Stimulated activated CD4-positive, alpha-beta T cell treated with anti-CD3 and anti-CD28 coated beads, TNF-alpha, amount 100 ng/mL, for 1 hour (primary cell): ENCODE data around the gene TSPEAR.

Source experiments
- DNase-seq, 3 donors: peaks; one replicate each; pipeline ENCODE4 v3.0.0-alpha.2; 2020; ENCODE audit warnings: low read depth in 3 of 3, low spot score in 1 of 3

TSPEAR gene

DNA sequence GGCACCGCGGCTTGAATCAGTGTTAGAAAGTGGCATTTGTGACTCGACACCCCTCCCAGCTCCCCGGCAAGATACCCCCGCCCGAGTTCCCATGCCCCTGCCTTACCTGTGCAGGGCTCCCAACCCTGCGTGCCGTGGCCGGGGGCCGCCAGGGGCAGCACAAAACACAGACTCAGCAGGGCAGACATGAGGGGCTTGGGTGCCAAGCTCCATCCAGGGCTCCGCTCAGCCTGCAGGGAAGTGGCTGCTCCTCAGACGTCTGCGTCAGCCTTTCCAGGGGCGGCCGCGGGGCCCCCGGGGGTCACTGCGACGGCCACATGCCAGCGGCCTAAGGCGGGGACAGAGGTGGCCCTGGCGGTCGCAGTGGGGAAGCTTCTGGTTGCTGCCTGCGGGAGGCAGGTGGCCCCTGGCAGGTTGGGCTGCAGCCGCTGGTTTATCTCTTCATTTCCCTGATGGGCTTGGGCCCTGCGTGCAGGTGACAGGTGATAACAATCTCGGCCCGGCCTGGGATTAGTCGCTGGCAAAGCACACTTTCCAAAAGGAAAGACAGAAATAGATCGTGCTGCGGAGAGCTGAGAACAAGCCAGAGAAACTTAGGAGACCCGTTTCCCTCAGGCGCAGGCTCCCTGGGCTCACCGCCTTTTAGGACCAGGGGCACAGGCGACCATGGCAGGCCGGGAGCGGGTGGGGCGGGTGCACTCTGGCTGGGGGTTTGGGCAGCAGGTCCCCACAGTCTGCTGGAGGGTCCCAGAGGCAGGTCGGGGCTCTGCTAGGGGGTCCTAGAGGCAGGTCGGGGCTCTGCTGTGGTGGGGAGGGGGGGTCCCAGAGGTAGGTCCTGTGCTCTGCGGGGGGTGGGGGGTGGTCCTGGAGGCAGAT lies at the start of gene TSPEAR:
Gene TSPEAR (minus strand): TSS at position 246 of the 876 bp plus-strand sequence. CDS start 58 bp downstream, at position 188.
- DNase-seq = no peak

DNA sequence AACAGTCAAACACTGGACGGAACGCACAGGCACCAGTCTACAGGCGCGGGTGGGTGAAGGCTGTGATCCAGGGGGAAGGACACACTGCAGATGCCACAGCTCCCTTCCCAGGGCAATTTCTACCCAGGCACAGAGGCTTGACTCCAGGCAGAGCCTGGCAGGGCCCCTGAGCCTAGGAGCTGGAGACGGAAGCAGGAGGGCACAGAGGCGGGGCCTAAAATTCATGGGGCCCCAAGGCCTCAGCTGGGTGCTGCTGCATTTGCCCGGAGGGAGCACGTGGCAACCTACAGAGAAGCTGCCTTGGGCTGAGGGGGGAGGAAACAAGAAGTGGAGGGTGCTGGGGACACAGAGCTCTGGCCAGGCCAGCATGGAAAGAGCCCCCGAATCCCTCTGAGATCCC lies 49.0 kb upstream of the TSPEAR start:
- no peak for DNase-seq

DNA sequence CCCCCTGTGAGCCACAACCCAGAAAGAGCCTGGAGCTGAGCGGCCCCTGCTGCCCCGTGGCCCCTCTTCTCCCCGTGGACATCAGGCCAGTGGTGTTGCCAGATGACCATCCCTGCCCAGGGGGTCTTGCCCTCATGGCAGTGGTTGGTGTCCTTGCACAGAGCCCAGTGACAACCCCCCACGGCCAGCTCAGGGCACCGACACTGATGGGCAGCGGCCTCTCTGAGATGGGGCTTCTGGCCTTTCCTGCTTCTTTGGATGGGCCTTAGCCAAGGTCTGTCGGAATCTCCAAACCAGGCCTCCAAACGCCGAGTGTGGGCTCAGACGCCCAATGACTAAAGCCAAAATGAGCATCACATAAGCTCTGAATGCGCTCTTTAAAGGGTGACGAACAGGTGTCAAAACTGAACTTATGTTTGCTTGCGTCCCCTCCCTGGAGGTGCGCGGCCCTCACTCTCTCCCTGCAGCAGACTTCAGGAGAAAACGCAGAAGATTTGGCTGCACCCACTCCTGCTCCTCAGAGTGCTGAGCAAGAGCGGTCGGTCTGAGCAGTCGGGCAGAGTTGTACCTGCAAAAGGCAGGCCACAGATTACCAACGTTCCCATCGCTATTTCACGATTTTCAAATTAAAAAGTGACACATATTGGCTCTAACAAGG lies 48.4 kb upstream of the TSPEAR start:
- DNase-seq = no peak

DNA sequence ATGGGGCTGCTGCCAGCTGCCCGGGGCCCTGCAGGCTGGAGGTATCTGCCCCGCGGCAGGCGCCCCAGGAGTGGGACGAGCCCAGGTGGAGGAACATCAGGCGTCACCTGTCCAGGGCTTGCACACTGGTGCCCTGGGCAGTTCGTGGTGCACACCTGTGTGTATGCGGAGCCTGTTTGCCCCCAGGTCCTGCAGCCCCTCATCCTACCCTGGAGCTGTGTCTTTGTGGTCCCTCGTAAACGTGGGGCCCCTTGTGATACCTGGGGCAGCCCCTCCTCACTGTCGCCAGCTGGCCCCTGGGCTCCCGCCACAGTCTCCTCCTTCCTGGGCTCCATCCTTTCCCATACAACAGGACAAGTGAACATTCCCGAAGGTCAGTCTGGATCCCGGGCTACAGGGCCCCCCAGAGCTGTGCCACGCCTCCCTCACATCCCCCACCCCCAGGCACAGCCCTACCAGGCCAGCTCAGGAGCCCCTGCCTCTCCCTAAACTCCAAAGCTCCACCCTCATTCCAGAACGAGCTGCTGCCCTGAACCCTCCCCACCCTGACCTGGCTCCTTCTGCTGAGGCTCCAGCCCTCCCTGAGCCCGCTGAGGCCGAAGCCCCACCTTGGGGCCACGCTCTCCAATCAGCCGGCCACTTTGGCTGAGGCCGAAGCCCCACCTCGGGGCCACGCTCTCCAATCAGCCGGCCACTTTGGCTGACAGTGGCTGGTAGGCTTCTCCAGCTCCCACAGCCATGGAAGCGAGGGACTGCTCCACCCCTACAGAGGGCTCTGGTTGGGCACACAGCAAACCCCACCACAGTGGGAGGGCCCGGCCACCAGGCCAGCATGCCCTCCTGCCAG lies 47.6 kb upstream of the TSPEAR start:
- DNase-seq = no peak

DNA sequence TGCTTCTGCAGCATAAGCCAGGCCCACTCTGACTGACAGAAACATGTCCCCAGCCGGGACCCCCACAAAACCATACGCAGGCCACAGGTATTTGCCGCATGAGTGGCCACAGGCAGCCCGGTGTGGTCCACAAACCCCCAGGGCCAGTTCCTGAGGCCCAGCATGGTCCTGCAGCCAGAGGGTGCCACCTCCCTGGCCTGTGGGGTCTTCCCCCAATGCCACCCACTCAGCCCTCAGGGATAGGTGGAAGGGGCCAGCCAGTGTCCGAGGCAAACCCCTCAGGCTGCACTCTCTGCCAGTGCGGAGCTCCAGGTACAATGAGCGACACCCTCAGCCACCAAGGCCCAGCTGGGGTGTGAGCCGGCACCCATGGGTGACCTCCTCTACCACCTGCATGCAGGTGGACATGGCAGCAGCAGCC lies 46.8 kb upstream of the TSPEAR start:
- no peak for DNase-seq

DNA sequence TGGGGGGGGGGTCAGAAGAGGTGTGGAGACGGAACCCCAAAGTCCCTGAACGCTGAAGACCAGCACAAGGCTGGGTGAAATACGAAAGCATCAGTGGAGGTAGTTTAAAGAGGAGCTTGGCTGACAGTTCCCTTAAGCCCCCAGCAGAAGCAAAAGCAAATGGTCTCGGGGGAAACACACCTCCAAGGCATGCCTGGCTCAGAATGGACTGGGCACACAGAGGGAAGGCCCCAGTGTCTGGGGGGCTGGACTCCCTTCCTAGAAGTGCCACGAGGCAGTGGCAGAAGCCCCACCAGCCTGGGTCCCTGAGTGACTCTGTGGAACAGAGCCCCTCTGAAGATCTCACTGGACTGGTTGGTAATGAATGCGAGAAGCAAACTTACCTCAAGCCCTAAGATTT lies 46.4 kb upstream of the TSPEAR start:
- DNase-seq = no peak

DNA sequence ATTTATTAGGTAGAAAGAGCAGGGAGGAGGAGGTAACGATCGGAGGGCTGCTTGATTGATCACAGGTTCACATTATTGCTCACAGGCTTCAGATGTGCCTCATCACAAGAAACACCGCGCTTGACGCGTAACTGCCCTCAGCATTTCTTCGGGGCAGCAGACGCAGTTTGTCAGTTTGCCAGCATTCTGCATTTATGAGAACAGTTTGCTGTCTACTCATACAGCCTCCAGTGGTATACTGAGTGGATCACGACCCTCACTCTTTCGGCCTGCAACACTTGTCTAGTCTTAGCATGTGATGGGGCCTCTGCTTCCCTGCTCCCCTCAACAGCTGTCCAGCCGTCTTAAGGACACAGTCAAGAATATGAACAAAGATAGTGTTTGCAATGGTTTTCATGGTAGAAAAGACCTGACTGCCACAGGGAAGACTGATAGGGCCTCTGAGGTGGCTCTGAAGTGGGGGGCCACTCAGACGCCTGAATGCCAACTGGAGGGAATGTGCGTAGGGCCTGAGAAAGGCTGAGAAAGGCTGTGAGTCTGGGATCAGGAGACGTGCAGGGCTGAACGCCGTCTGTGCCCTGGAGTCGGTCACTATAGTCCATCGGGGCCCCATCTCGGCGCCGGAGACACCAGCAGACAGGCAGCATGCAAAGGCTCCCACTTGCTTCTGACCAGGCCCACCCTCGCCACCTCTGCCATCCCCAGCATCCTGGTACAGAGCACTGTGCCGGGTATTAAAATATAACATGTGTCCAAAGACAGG lies 45.2 kb upstream of the TSPEAR start:
- DNase-seq = no peak

DNA sequence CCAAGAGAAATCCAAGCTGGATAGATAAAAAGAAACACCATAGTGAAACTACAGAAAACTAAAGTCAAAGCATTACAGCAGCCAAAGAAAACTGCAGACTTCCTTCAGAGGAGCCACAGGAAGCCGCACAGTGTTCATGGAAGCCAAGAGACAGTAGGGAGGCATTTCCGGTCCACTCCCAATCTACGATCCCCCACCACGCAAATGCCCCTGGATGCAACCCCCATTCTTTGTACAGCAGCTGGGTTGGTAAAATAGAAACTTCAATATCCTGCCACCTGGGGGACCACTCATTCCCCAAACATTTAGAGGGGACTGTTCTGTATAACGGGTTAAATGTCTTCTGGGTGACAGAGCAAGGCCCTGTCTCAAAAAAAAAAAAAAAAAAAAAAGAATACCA lies 43.9 kb upstream of the TSPEAR start:
- no peak for DNase-seq

DNA sequence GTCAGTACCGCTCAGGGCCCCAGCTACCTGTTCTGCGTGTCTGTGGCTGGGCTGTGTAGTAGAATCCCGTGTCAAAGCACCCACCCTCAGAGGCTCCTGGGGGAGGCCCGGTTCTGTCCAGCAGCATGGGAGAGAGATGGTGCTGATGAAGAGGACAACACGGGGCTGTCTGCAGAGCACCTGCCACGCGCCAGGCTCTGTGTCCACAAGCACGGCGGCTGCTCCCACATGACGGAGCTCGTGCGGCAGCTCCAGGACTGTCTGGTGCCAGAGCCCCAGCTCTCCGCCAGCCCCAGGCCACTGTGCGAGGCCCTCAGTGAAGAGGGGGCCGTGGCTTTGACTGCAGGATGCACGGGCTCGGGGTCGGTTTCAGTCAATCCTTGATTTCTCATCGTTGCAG lies 42.0 kb upstream of the TSPEAR start:
- DNase-seq = no peak

DNA sequence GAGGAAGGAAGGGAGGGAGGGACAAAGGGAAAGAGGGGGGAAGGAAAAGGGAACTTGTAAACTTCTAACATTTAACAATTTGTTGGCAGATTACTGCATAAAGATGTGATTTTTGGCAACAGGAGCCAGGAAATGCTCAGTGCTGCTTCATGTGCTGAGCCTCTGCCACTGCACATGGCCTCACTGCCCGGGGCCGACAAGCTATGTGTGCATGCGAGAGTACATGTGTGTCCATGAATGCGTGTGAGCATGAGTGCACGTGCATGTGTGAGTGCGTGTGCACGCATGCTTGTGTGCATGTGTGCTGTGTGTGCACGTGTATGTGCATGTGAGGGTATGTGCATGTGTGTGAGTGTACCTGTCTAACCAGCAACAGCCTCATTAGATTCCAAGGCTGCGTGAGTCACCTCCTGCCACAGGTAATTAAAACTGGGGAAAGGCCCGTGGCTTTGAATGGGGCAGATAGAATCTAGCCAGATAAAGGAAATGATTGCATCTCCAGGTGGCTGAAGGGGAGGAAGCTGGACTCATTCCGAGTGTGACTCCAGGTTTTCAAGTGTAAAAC lies 41.4 kb upstream of the TSPEAR start:
- DNase-seq = no peak

DNA sequence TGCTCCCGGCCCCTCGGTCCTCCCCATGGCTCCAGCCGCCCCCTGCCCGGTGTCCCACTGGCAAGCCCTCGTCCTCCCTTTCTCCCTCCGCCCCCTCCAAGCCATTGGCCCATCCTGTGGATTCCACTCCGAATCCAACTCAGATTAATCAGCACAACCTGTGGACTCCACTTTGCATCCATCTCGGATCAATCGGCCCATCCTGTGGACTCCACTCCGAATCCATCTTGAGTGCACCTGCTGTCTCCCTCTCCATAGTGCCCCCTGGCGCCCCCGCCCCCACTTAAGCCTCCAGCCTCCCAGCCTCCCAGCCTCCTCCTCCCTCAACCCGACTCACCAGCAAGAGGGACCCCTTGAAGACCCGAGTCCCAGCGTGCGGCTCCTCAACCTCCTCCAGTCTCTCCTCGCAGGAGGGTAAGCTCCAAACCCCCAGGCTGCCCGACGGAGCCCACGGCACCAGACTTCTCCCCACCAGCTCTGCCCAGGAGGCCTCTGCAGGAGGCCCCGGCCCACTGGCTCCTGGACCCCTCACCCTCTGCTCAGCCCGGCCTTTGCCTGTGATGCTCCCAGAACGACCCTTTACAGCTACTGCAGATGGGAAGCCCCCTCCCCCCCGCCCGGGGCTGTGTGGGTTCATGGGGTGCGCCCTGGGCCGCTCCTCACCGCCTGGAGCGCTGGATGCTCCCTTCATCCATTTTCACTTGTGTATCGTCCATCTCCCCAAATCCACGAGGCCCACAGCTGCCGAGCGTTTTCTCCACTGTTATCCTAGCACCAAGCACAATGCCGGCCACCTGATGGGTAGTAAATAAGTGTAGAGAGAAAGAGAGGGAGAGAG lies 40.6 kb upstream of the TSPEAR start:
- DNase-seq = no peak

DNA sequence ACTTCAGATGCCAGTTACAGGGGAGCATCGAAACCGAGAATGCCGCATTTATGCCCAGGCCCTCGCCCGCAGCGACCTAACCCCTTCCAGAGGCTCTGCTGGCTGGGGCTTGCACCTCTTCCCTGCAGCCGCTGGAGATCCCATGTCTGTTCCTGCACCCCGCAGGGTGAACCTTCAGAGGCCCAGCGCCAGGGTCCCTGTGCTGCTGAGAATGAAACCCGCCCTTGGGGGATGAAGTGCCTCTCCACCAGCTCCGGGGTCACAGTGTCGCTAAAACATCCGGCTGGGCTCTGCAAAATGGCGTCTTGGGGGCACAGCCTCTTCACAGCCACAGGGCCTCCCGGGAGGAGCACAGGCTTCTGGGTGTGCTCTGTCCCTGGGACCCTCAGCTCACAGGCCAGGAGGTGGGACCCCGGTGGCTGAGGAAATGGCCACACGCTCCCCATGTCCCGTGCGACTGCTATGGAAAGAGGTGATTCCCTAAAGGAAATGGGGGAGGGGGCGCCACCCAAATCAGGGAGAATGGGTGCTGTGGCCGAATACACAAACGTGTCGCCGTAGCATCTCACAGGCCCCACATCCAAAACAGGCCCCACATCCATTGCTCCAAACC lies 39.9 kb upstream of the TSPEAR start:
- no peak for DNase-seq

DNA sequence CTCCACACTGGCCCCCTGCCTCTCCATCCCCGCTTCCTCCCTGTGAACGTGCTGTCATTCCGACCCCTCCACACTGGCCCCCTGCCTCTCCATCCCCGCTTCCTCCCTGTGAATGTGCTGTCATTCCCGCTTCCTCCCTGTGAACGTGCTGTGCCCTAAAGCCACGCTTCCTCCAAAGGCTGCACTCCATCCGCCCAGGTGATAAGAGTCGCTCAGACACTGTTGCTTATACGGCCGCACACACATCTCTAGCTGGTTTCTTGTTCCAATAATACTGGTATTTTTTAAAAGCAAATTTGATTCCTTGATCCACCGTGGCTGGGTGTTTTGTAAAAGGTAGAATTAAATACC lies 39.3 kb upstream of the TSPEAR start:
- no peak for DNase-seq

DNA sequence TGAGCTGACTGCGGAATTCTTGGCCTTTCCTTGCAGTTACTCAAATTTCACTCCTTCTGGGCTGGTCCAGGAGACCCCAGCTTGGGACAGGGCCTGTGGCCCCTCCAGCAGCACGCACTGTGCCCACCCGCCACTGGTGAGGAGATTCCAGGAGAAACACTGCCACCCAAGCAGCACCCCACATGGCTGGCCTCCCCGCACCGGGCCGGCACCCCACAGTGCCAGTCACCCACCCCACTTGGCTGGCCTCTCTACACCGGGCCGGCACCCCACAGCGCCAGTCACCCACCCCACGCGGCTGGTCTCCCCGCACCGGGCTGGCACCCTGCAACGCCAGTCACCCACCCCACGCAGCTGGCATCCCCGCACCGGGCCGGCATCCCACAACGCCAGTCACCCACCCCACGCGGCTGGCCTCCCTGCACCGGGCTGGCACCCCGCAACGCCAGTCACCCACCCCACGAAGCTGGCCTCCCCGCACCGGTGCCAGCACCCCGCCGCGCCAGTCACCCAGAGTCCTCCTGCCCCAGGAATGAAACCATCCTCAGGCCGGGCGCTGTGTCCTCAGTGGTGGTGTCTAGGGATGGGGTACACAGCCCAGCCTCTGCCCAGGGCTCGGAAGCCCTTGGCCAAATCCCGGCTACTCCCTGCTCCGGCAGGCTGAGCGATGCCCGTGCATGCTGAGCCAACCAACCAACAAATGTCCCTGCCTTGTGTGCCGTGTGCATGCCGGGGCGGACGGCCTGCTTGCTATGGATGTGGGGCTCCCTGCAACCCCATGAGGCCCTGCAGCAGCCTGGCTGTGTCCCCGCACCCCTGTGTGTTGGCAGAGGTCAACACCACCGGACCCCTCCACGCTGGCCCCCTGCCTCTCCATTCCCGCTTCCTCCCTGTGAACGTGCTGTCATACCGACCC lies 38.6 kb upstream of the TSPEAR start:
- DNase-seq = no peak

DNA sequence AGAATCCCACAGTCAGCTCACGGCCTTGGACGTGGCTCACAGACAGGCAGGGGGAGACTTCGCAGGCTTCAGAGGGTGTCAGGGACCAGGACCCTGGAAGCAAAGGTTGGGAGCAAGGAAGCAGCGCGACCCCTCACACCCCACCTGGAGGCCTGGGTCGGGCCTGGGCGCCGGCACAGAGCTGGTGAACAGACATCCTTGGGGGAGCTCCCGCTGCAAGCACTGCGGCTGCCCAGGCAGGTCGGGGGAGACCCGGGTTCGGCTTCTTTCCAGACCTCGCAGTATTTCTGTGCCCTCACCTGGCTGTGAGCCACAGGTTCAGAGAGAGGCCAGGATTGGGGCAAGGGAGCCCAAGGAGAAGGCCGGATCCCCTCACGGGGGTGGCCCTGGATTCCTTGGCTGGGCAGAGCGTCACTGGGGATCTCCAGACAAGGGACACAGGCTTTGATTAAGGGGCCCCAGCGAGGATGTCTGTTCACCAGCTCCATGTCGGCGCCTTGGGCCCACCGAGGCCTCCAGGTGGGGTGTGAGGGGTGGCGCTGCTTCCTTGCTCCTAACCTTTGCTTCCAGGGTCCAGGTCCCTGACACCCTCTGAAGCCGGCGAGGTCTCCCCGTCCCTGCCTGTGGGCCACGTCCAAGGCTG lies 37.9 kb upstream of the TSPEAR start:
- DNase-seq = no peak

DNA sequence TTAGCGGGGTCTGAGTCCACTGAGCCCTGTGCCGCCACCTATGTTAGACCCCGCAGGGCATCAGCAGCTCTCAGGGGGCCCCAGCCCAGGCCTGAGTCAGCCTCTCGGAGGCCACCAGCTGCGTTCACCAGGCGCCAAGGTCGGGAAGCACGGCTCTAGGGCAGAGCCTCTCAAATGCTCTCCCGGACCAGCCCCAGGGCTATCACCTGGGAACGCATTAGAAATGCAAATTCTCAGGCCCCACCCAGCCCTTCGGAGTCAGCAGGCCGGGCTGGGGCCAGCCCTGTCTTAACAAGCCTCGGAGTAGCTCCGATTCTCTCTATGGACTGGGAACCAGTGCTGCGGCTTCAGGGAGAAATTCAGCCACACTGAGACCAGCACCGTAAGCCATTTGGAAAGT lies 37.2 kb upstream of the TSPEAR start:
- no peak for DNase-seq

DNA sequence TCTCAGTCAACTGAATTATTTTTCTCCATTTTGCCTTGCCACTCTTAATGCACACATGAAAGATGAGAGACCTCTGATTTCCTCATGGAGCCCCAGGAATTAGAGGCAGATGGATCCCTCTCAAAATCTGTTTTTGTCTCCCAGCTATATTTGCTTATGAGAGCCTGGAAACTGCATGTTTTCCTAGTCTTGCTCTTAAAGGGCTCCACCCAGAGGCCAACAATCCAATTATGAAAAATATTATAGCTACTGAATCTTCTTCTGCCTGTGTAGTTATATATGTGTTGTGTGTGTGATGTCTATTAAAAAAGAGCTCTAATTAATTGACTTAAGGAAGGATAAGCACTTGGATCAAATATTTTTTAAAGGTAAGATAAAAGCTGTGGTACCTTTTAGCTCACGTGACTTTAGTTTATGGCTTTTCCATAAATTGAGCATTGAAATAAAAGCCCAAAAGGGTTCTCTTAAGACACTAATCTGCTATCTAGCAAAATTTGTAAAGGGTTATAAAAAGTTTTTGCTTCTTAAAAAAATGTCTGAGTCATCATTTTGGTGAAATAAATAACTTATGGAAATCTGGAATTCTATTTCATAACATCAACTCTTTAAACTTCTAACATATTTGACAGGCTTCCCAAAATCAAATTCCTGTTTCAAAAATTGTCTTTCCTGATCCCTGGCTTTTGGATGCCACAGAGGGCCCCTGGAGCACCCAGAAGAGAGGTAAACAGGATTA lies 31.2 kb upstream of the TSPEAR start:
- DNase-seq = no peak
